Sciatic nerve (tissue), 2 donors: Measurements from ENCODE around the gene BEX2. TPM values are rescaled to one million over a fixed set of nuclear protein-coding genes. Genes with fewer than 3 reads are reported as not detected.
"Not testable (repeated sequence)": the region's sequence is repeated elsewhere in the genome, so short reads cannot be mapped to it uniquely, and the experiment has no call there.

ENCODE experiments used
- ATAC-seq: fragments of 200-7000 bp; cut with Tn5 transposase; one replicate; pipeline ENCODE4 v1.9.1; 2020; ENCODE audit warnings: mild to moderate bottlenecking, moderate library complexity
- DNase-seq: peaks from one replicate; pipeline ENCODE4 v3.0.0-alpha.2; 2020; ENCODE audit warnings: low spot score
- intact Hi-C: fragments of 100-400 bp; cut with DNase I; formaldehyde crosslinking; loops from one replicate; pipeline ENCODE4 v1.14.2; 2022
- total RNA-seq: library from RNA; stranded (reverse); fragmentation: NEBNext Ultra II Directional; extraction: Animal tissue kit (Norgen Biotek cat#: 25700); gene quantifications from one replicate; pipeline ENCODE4 v1.2.1, GENCODE V29; 2021
- donor health status: DM: no; HTN: no; CAD: no.
- donor health status: DM: no; HTN: no; CAD: no.

The BEX2 gene
- 2.6 TPM for total RNA-seq

DNA sequence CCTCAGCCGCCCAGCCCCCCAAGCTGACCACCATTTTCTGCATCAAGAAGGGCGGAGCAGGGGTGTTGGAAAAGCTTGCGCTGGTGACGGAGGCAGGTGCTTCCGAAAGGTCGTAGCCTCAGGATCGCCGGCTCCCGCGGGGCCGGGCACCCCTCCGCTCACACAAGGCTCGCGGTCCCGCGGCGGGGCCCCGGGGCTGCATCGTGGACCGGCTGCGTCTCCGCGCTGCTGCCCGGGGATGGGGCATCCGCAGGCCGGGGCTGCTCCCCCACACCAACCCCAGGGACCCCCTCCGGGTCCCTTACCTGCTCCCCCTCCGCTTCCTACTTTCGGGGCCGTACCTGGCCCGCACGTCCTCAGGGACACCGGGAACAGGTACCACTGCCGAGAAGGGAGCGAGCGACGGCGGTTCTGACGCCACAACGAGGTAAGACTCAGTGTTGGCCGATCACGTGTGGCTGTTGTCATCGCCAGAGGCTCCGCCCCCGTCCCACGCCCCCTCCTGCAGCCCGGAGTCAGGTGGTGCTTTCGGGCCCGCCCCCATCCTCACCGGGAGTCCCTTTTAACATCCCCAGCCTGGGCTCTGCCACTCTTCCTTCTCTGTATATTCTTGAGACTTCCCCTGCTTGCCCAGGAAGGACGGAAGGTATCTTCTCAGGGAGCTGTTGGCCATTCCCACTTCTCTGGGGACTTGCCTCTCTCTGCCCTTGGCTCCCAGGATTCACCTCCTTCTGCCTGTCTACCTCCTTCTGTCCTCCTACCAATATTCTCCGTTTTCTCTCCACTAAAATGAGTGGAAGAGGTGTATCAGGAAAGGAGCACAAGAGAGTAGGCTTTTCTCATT, at the start of gene BEX2:
Gene BEX2 (minus strand): TSS at position 436 of the 844 bp plus-strand sequence. CDS start 1,014 bp downstream, outside the sequence.
- DNase-seq (peak; percentile 64), ATAC-seq (peak; percentile 58)
- intact Hi-C loops, result no loop called here

- ATAC-seq (no peak), DNase-seq (no peak)
- intact Hi-C loops, result no loop called here
Measured at GRCh38 chrX:103360092-103360491, 49.3 kb upstream of the BEX2 start.

DNA sequence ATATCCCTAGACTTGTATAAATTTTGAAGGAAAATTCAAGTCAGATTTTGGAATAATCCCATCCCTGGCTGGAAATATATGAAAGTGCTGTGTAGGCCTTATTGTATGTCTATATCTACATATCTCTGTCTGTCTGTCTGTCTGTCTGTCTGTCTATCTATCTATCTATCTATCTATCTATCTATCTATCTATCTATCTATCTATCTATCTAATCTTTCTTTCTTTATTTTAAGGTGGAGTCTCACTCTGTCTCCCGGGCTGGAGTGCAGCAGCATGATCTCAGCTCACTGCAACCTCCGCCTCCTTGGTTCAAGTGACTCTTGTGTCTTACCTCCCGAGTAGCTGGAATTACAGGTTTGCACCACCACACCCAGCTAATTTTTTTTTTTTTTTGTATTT, 48.8 kb upstream of the BEX2 start:
- ATAC-seq, DNase-seq, intact Hi-C loops: not testable (repeated sequence)

DNA sequence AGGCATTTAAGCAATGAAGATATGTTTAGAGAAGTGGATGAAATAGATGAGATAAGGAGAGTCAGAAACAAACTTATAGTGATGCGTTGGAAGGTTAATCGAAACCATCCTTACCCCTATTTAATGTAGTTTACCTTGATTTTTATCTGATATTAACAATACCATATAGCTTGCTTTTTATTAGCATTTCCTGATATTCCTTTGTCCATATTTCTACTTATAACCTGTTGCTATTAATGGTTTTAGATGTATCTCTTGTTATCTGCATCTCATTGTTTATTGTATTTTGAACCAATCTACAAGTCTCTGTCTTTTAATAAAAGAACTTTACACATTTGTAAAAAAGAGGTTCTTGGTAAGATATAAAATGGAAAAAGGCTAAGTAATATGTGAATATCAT, 47.1 kb upstream of the BEX2 start:
- DNase-seq (no peak), ATAC-seq (no peak)
- intact Hi-C loops, result no loop called here

- DNase-seq, result no peak
- ATAC-seq, result peak; percentile 86
Measured at GRCh38 chrX:103356858-103357257, 46.1 kb upstream of the BEX2 start.

GRCh38 chrX:103356130-103356798, 45.5 kb upstream of the BEX2 start, which contains the start of gene TCEAL9:
TSS of gene TCEAL9 (plus strand) at chrX:103356506. CDS start at chrX:103357685, 1,179 bp downstream.
- ATAC-seq (peak; percentile 98), DNase-seq (peak; percentile 81)
- intact Hi-C loops, result no loop called here

More at GRCh38 chrX:103356858-103357257, 46.1 kb upstream of the BEX2 start:
- intact Hi-C loops, result no loop called here

GRCh38 chrX:103347682-103348397, 37.0 kb upstream of the BEX2 start:
- ATAC-seq (no peak), DNase-seq (no peak)
- intact Hi-C loops, result no loop called here

GRCh38 chrX:103344606-103345005, 33.8 kb upstream of the BEX2 start:
- DNase-seq (no peak), ATAC-seq (no peak)
- intact Hi-C loops, result no loop called here

- no peak for ATAC-seq
Measured at GRCh38 chrX:103343105-103343504, 32.3 kb upstream of the BEX2 start.

GRCh38 chrX:103338663-103339062, 27.9 kb upstream of the BEX2 start:
- ATAC-seq (no peak), DNase-seq (no peak)
- intact Hi-C loops, result no loop called here

More at GRCh38 chrX:103343105-103343504, 32.3 kb upstream of the BEX2 start:
- DNase-seq, result no peak
- intact Hi-C loops, result no loop called here

- intact Hi-C loops, result no loop called here
- DNase-seq, result no peak
- ATAC-seq, result peak; percentile 84
Measured at GRCh38 chrX:103330681-103331288, 20.0 kb upstream of the BEX2 start.

DNA sequence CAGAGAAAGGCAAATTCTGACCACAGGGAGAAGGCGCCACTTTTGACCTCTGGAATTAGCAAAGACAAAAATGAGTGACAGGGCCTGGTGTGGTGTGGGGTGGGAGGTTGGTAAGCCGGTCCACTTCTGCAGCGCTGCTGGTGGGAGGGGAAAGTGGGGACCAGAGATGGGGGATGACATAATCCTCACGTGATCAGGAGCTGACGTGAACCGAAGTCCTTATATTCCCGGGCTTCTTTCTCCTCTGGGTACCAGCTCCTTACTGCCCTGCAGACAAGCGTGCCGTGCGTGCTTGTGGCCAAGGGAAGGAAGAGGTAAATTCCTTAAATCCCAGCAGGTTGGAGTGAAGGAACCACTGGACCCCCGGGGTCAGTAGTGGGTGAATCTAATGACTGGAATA, 19.2 kb upstream of the BEX2 start, which contains the start of gene TCEAL7:
Gene TCEAL7 (plus strand): TSS at position 249 of the 400 bp plus-strand sequence. CDS start 1,165 bp downstream, outside the sequence.
- DNase-seq, result peak; percentile 62

DNA sequence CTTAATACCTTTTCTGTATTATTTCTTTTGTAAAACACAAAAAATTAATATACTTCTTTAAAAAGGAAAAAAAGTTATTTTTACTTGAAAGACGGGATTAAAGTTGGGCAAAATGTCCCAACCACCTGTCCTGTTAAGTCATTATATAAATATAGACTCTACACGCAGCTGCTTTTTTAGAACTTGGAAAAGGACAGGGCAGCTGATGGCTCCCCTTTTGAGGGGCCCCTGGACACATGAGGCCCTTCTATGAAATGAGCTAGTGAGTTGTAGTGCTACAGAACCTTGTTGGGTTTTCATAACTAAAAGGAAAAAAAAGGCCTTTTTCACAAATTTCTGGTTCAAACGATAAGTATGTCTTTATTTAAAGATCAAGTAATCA, 600 bp upstream of the BEX2 start:
- ATAC-seq, result no peak
- intact Hi-C loops, result no loop called here
- no peak for DNase-seq

More for the DNA sequence above, 19.2 kb upstream of the BEX2 start, which contains the start of gene TCEAL7:
- ATAC-seq, result peak; percentile 96
- intact Hi-C loops, result no loop called here

DNA sequence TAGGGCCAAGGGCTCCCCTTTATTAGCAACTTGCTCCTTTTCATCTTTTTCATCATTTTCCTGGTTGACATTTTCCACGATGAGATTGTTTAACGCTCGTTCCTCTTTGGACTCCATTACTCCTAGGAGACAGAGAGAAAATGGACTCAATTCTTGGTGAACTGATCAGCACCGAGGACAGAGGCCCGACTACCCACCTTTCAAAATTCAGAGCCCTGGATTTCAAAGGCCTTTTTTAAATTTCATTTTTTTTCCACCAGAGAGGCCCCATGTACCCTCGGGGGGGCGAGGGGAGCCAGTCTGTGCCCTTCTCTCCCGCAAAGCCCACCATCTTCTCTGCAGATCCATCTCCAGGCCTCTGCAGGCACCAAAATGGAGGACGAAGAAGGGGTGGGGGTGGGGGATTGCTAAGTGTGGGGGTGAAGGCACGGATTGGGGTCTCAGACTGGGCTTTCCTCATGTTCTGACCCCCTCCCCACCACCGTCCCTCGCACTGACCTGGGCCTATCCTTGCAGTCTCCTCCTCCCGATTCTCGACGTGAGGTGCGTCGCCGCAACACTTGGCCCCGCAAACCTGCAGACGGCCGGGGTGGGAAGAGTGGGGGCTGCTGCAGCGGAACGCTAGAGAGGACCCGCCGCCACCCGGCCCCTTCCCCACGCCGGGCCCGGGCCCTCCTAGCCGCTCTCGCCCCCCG, 783 bp downstream of the BEX2 start:
- intact Hi-C loops, result no loop called here
- DNase-seq (no peak), ATAC-seq (no peak)

- DNase-seq, intact Hi-C loops, ATAC-seq: not testable (repeated sequence)
Measured at GRCh38 chrX:103305666-103306065, 5.1 kb downstream of the BEX2 start.

- DNase-seq (no peak), ATAC-seq (no peak)
- intact Hi-C loops, result no loop called here
Measured at GRCh38 chrX:103304705-103305104, 6.1 kb downstream of the BEX2 start.

DNA sequence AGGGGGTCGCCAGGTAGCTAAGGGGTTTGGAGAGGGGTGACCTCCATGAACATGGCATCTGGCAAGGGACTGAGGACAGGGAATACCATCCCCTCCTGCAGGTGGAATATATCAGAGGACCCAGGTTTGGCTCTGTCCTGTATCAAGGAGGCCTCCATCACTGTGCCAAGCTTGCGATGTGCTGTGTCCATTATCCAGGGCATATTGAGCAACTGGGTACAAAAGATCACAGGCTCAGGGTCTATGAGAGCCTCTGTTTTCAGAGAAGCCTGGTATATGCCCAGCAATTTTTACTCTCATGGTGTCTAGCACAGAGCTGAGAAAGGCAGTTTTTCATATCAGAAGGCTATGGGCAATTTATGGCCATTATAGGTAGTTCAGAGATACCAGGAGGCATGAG, 17.7 kb downstream of the BEX2 start:
- ATAC-seq, result no peak
- DNase-seq, result no peak
- intact Hi-C loops, result no loop called here

DNA sequence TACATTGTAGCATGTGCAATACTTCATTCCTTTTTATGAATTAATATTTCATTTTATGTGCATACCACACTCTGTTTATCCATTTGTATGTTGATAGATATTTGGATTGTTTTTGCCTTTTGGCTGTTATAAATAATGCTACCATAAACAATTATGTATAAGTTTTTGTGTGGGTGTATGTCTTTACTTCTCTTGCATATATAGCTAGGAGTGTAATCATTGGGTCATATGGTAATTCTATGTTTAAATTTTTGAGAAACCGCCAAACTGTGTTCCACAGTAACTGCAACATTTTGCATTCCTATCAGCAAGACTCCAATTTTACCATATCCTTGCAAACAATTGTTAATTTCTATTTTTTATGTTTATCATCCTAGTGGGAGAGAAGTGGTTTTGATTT, 31.2 kb downstream of the BEX2 start:
- intact Hi-C loops, result no loop called here
- ATAC-seq, result no peak
- no peak for DNase-seq
